ENCODE measurements around the gene TRMU.

The TRMU gene

GRCh38 chr22:46406791-46407190 is 71.3 kb downstream of the TRMU start:
- H3K9me3 ChIP-seq (ENCODE audit: control insufficient read depth in 1 of 2, low read length in 2 of 2), result no peaks in the 10 kb centered on the region
- no peaks in the 10 kb centered on the region for H3K27me3 ChIP-seq (ENCODE audit: control insufficient read depth in 1 of 2, insufficient read depth in 2 of 2, low read length in 2 of 2)
- no peak overlapping the region for H3K27ac ChIP-seq (ENCODE audit: low read depth, low read length)
- no peaks in the 10 kb centered on the region for H3K4me1 ChIP-seq (ENCODE audit: control insufficient read depth in 1 of 2, insufficient read depth in 2 of 2, low read length in 2 of 2)
- no peaks in the 10 kb centered on the region for H3K36me3 ChIP-seq (ENCODE audit: control insufficient read depth in 1 of 2, insufficient read depth in 2 of 2, low read length in 2 of 2)
- H3K4me3 ChIP-seq (ENCODE audit: low read depth in 1 of 2, low read length in 2 of 2), result no peak overlapping the region
- no peak overlapping the region for H3K9ac ChIP-seq (ENCODE audit: low read depth in 1 of 2, low read length in 2 of 2)
